Measurements from ENCODE around the gene EPHA3. TPM values are rescaled to one million over a fixed set of nuclear protein-coding genes. Genes with fewer than 3 reads are reported as not detected.
"Not testable (repeated sequence)": the region's sequence is repeated elsewhere in the genome, so short reads cannot be mapped to it uniquely, and the experiment has no call there.

EPHA3 gene
- total RNA-seq, 2 experiments from 2014 or later, result 0.06 to 0.11 TPM

GRCh38 chr3:89344076-89344475, 236.7 kb downstream of the EPHA3 start:
- ChIA-PET POLR2A (no interaction called here), CTCF (no interaction called here)

- CTCF ChIA-PET, result not testable (repeated sequence)
These were observed 243.5 kb downstream of the EPHA3 start for GRCh38 chr3:89350935-89351334.

GRCh38 chr3:89353465-89353864, 246.0 kb downstream of the EPHA3 start:
- POLR2A ChIA-PET, result no interaction called here
- CTCF ChIA-PET, result interaction anchor here (0.8 kb wide), 1 partner anchor 395 kb away, joined by 4 read pairs; no protein-coding TSS in a partner anchor

More at GRCh38 chr3:89350935-89351334, 243.5 kb downstream of the EPHA3 start:
- POLR2A ChIA-PET, result not testable (repeated sequence)

GRCh38 chr3:89358281-89358680, 250.9 kb downstream of the EPHA3 start:
- POLR2A ChIA-PET, result no interaction called here
- CTCF ChIA-PET, result no interaction called here

GRCh38 chr3:89360156-89360555, 252.7 kb downstream of the EPHA3 start:
- CTCF ChIA-PET, result no interaction called here
- POLR2A ChIA-PET, result no interaction called here

- ChIA-PET POLR2A (no interaction called here), CTCF (no interaction called here)
These were observed 255.1 kb downstream of the EPHA3 start for GRCh38 chr3:89362496-89362895.

- ChIA-PET CTCF (no interaction called here), POLR2A (no interaction called here)
These were observed 255.8 kb downstream of the EPHA3 start for GRCh38 chr3:89363171-89363570.

GRCh38 chr3:89364314-89364713, 256.9 kb downstream of the EPHA3 start:
- CTCF ChIA-PET, result no interaction called here
- POLR2A ChIA-PET, result no interaction called here

GRCh38 chr3:89367166-89367565, 259.7 kb downstream of the EPHA3 start:
- CTCF ChIA-PET, result no interaction called here
- POLR2A ChIA-PET, result no interaction called here

- ChIA-PET POLR2A (no interaction called here), CTCF (interaction anchor here (0.6 kb wide), 1 partner anchor 235 kb away, joined by 3 read pairs; no protein-coding TSS in a partner anchor)
These were observed 261.4 kb downstream of the EPHA3 start for GRCh38 chr3:89368846-89369245.

GRCh38 chr3:89372456-89372855, 265.0 kb downstream of the EPHA3 start:
- CTCF ChIA-PET, result no interaction called here
- POLR2A ChIA-PET, result no interaction called here

- CTCF ChIA-PET, result no interaction called here
These were observed 266.0 kb downstream of the EPHA3 start for GRCh38 chr3:89373434-89373833.

GRCh38 chr3:89375451-89375850, 268.0 kb downstream of the EPHA3 start:
- ChIA-PET POLR2A (no interaction called here), CTCF (no interaction called here)

More at GRCh38 chr3:89373434-89373833, 266.0 kb downstream of the EPHA3 start:
- POLR2A ChIA-PET, result no interaction called here

- ChIA-PET CTCF (no interaction called here), POLR2A (no interaction called here)
These were observed 272.6 kb downstream of the EPHA3 start for GRCh38 chr3:89380016-89380415.

- ChIA-PET CTCF (no interaction called here), POLR2A (no interaction called here)
These were observed 285.6 kb downstream of the EPHA3 start for GRCh38 chr3:89392991-89393390.

- POLR2A ChIA-PET, result no interaction called here
- CTCF ChIA-PET, result no interaction called here
These were observed 288.0 kb downstream of the EPHA3 start for GRCh38 chr3:89395456-89395855.

- ChIA-PET POLR2A (no interaction called here), CTCF (no interaction called here)
These were observed 288.6 kb downstream of the EPHA3 start for GRCh38 chr3:89395996-89396395.

GRCh38 chr3:89402051-89402450, 294.6 kb downstream of the EPHA3 start:
- ChIA-PET CTCF (no interaction called here), POLR2A (no interaction called here)

GRCh38 chr3:89405176-89405575, 297.8 kb downstream of the EPHA3 start:
- ChIA-PET POLR2A (no interaction called here), CTCF (no interaction called here)

- ChIA-PET CTCF (no interaction called here), POLR2A (no interaction called here)
These were observed 298.2 kb downstream of the EPHA3 start for GRCh38 chr3:89405593-89405992.

GRCh38 chr3:89411201-89411600, 303.8 kb downstream of the EPHA3 start:
- ChIA-PET POLR2A (no interaction called here), CTCF (no interaction called here)

GRCh38 chr3:89414270-89414669, 306.8 kb downstream of the EPHA3 start:
- POLR2A ChIA-PET, result no interaction called here
- CTCF ChIA-PET, result no interaction called here

- ChIA-PET CTCF (no interaction called here), POLR2A (no interaction called here)
These were observed 312.3 kb downstream of the EPHA3 start for GRCh38 chr3:89419647-89420241.

All from activated CD8-positive, alpha-beta memory T cell treated with anti-CD3 and anti-CD28 coated beads for 36 hours (primary cell).